Left lung (tissue), 10 donors: ENCODE results near the gene RAF1. TPM values are rescaled to one million over a fixed set of nuclear protein-coding genes. Genes with fewer than 3 reads are reported as not detected.
A peak's percentile ranks its signal among the peaks of the same experiment; 100 is the strongest.
"Not testable (repeated sequence)": the region's sequence is repeated elsewhere in the genome, so short reads cannot be mapped to it uniquely, and the experiment has no call there.

Experiments
- ATAC-seq: fragments of 200-7000 bp; cut with Tn5 transposase; one replicate; pipeline ENCODE4 v1.9.1; 2020; ENCODE audit warnings: moderate library complexity
- DNase-seq, 4 donors: peaks; one replicate each; pipeline ENCODE4 v3.0.0-alpha.2; 2013 to 2020
- H3K27ac ChIP-seq, 2 donors: fragments of 200-600 bp; sonication (generic) in 1 of 2; one replicate each; pipeline versions ENCODE4 v1.5.0 to v1.8.0; 2020 to 2021
- H3K27me3 ChIP-seq, 2 donors: fragments of 200-600 bp; sonication (generic) in 1 of 2; one replicate each; pipeline versions ENCODE4 v1.5.0 to v1.8.0; 2020 to 2021
- H3K36me3 ChIP-seq, 2 donors: fragments of 200-600 bp; sonication (generic) in 1 of 2; one replicate each; pipeline versions ENCODE4 v1.5.0 to v1.8.0; 2020 to 2021
- H3K4me1 ChIP-seq, 2 donors: fragments of 200-600 bp; one replicate each; pipeline ENCODE4 v1.8.0; 2021
- H3K4me3 ChIP-seq, 2 donors: fragments of 200-600 bp; sonication (generic) in 1 of 2; one replicate each; pipeline versions ENCODE4 v1.5.0 to v1.8.0; 2020 to 2021; ENCODE audit warnings: mild to moderate bottlenecking in 1 of 2
- H3K9me3 ChIP-seq, 2 donors: fragments of 200-600 bp; sonication (generic) in 1 of 2; one replicate each; pipeline versions ENCODE4 v1.5.0 to v1.8.0; 2020 to 2021
- CTCF ChIP-seq, 2 donors: fragments of 200-600 bp; sonication (generic) in 1 of 2; IDR thresholded peaks; one replicate each; pipeline versions ENCODE4 v1.5.0 to v1.8.0; 2021; ENCODE audit warnings: antibody characterized with exemption in 2 of 2
- intact Hi-C, 2 donors: fragments of 100-400 bp; cut with DNase I; formaldehyde crosslinking; loops; one replicate each; pipeline versions ENCODE4 v1.11.2 to v1.14.2; 2022
- polyA plus RNA-seq, 6 donors: library from polyadenylated mRNA; unstranded; fragments of 120-200 nt; gene quantifications; one replicate each; pipeline ENCODE4 v1.2.1, GENCODE V29; 2013; ENCODE audit not compliant: insufficient read length in 6 of 6
- total RNA-seq, 2 donors: library from RNA; stranded (reverse); fragmentation: NEBNext Ultra II Directional; extraction: Animal tissue kit (Norgen Biotek cat#: 25700); gene quantifications; one replicate each; pipeline ENCODE4 v1.2.1, GENCODE V29; 2021
- donor health status: DM: no; HTN: yes; CAD: no.
- donor health status: DM: no; HTN: no; CAD: no.

Gene RAF1
- total and polyA plus RNA-seq, 8 donors: 75.8 to 147 (median 128) TPM

GRCh38 chr3:12707449-12707848 lies 43.5 kb upstream of the RAF1 start:
- DNase-seq (no peak), ATAC-seq (no peak)
- TF ChIP-seq CTCF (IDR thresholded peaks at IDR 0.05): no peak
- no peaks in the 10 kb centered on the region for H3K4me1 ChIP-seq
- intact Hi-C loops: no loop called here
- no peak overlapping the region for H3K27ac ChIP-seq
- no peaks in the 10 kb centered on the region for H3K27me3 ChIP-seq
- no peaks in the 10 kb centered on the region for H3K36me3 ChIP-seq
- H3K9me3 ChIP-seq: no peaks in the 10 kb centered on the region
- no peak overlapping the region for H3K4me3 ChIP-seq

- no peak overlapping the region for H3K4me3 ChIP-seq
- TF ChIP-seq CTCF (IDR thresholded peaks at IDR 0.05): peak; percentile 40 to 80
- DNase-seq (peak in 2 of 4 donors; percentile 36 to 50), ATAC-seq (peak; percentile 97)
- no peak overlapping the region for H3K27ac ChIP-seq
- no peaks in the 10 kb centered on the region for H3K4me1 ChIP-seq
- intact Hi-C loops: no loop called here
- no peaks in the 10 kb centered on the region for H3K27me3 ChIP-seq
- H3K36me3 ChIP-seq: no peaks in the 10 kb centered on the region
- no peaks in the 10 kb centered on the region for H3K9me3 ChIP-seq
Measured at GRCh38 chr3:12706504-12707253, 42.8 kb upstream of the RAF1 start.

GRCh38 chr3:12705981-12706380 lies 42.1 kb upstream of the RAF1 start:
- Histone ChIP-seq H3K36me3 (no peaks in the 10 kb centered on the region), H3K9me3 (no peaks in the 10 kb centered on the region), H3K27ac (no peak overlapping the region), H3K4me3 (no peak overlapping the region), H3K4me1 (no peaks in the 10 kb centered on the region), H3K27me3 (no peaks in the 10 kb centered on the region)
- ATAC-seq (no peak), DNase-seq (no peak)
- no peak for TF ChIP-seq CTCF (IDR thresholded peaks at IDR 0.05)
- intact Hi-C loops: no loop called here

GRCh38 chr3:12705374-12705926 lies 41.5 kb upstream of the RAF1 start:
- Histone ChIP-seq H3K27ac (no peak overlapping the region), H3K27me3 (no peaks in the 10 kb centered on the region), H3K4me3 (no peak overlapping the region), H3K4me1 (no peaks in the 10 kb centered on the region), H3K9me3 (no peaks in the 10 kb centered on the region), H3K36me3 (no peaks in the 10 kb centered on the region)
- ATAC-seq (no peak), DNase-seq (no peak)
- no peak for TF ChIP-seq CTCF (IDR thresholded peaks at IDR 0.05)
- intact Hi-C loops: no loop called here

DNA sequence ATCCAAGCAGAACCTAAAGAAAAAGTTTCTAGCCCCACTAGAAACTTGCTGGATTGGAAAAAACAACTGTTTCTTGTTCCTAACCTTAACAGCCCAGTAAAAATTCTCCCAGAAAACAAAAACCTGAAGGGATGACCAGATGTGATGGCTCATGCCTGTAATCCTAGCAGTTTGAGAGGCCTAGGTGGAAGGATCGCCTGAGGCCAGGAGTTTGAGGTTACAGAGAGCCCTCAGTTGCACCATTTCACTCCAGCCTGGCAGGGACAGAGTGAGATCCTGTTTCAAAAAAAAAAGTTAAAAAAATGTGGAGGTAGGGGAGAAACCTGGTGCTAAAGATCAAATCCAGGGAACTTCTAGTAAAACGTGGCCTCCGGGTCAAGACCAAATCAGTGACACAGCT lies 38.6 kb upstream of the RAF1 start:
- ATAC-seq (no peak), DNase-seq (no peak)
- intact Hi-C loops: no loop called here
- H3K27me3 ChIP-seq: no peaks in the 10 kb centered on the region
- H3K27ac ChIP-seq: no peak overlapping the region
- no peaks in the 10 kb centered on the region for H3K4me1 ChIP-seq
- no peak overlapping the region for H3K4me3 ChIP-seq
- no peak for TF ChIP-seq CTCF (IDR thresholded peaks at IDR 0.05)
- H3K9me3 ChIP-seq: no peaks in the 10 kb centered on the region
- H3K36me3 ChIP-seq: no peaks in the 10 kb centered on the region

DNA sequence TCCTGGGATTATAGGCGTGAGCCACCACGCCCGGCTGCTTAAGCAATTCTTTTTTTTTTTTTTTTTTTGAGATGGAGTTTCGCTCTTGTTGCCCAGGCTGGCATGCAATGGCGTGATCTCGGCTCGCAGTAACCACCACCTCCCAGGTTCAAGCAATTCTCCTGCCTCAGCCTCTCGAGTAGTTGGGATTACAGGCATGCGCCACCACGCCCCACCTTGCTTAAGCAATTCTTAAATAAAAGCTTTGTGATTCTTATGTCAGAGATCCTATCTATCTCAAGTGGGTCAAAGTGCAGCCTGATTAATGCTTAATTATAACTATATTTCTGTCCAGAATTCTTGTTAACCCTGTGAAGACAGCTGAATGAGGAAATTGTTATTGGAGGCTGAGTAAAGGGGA lies 37.7 kb upstream of the RAF1 start:
- H3K4me1 ChIP-seq, H3K27me3 ChIP-seq, DNase-seq, H3K4me3 ChIP-seq, ATAC-seq, H3K27ac ChIP-seq, intact Hi-C loops, H3K36me3 ChIP-seq, H3K9me3 ChIP-seq: not testable (repeated sequence)
